Liver (tissue), 9 donors: ENCODE results near the gene KIF12. TPM values are rescaled to one million over a fixed set of nuclear protein-coding genes. Genes with fewer than 3 reads are reported as not detected.

Experiments
- DNase-seq: peaks from one replicate; pipeline ENCODE4 v3.0.0-alpha.2; 2017; ENCODE audit warnings: low spot score
- H3K27ac ChIP-seq, 2 donors: one replicate each; pipeline ENCODE4 v1.7.0; 2013; ENCODE audit warnings: inconsistent platforms in 2 of 2, low read length in 2 of 2, control low read depth in 1 of 2, low read depth in 1 of 2, mild to moderate bottlenecking in 1 of 2
- H3K27me3 ChIP-seq, 4 donors: one replicate each; pipeline versions ENCODE4 v1.6.1 to v1.7.0; 2013; ENCODE audit warnings: low read length in 3 of 4, inconsistent platforms in 1 of 4, mild to moderate bottlenecking in 1 of 4, moderate library complexity in 1 of 4; ENCODE audit not compliant: control insufficient read depth in 4 of 4, insufficient read depth in 4 of 4
- H3K36me3 ChIP-seq, 4 donors: one replicate each; pipeline versions ENCODE4 v1.6.1 to v1.7.0; 2013; ENCODE audit warnings: low read length in 3 of 4, mild to moderate bottlenecking in 3 of 4, low read depth in 1 of 4, moderate library complexity in 1 of 4; ENCODE audit not compliant: control insufficient read depth in 4 of 4, insufficient read depth in 3 of 4
- H3K4me1 ChIP-seq, 4 donors: one replicate each; pipeline versions ENCODE4 v1.6.1 to v1.7.0; 2013; ENCODE audit warnings: low read length in 3 of 4, mild to moderate bottlenecking in 3 of 4, moderate library complexity in 1 of 4; ENCODE audit not compliant: control insufficient read depth in 4 of 4, insufficient read depth in 4 of 4
- H3K4me3 ChIP-seq, 3 donors: one replicate each; pipeline versions ENCODE4 v1.6.1 to v1.7.0; 2013; ENCODE audit warnings: low read length in 3 of 3, control low read depth in 1 of 3, low read depth in 1 of 3, mild to moderate bottlenecking in 1 of 3
- H3K9ac ChIP-seq, 2 donors: one replicate each; pipeline ENCODE4 v1.7.0; 2013; ENCODE audit warnings: low read length in 2 of 2, mild to moderate bottlenecking in 2 of 2, moderate library complexity in 2 of 2, control low read depth in 1 of 2, low read depth in 1 of 2
- H3K9me3 ChIP-seq, 4 donors: one replicate each; pipeline versions ENCODE4 v1.6.1 to v1.7.0; 2013; ENCODE audit warnings: low read length in 3 of 4; ENCODE audit not compliant: control insufficient read depth in 4 of 4
- EGR1 ChIP-seq, 2 donors: IDR thresholded peaks; 2 replicates each; pipeline ENCODE4 v1.6.1; 2016 to 2018; ENCODE audit warnings: antibody characterized with exemption in 2 of 2, low read depth in 2 of 2
- FOXA1 ChIP-seq: IDR thresholded peaks from 2 replicates; pipeline ENCODE4 v1.6.1; 2016; ENCODE audit warnings: antibody characterized with exemption
- FOXA2 ChIP-seq: IDR thresholded peaks from 2 replicates; pipeline ENCODE4 v1.6.1; 2016; ENCODE audit warnings: antibody characterized with exemption
- GABPA ChIP-seq, 2 donors: IDR thresholded peaks in 1 of 2; conservative IDR thresholded peaks in 1 of 2; 2 replicates each; pipeline ENCODE4 v1.6.1; 2016; ENCODE audit warnings: antibody characterized with exemption in 2 of 2, mild to moderate bottlenecking in 1 of 2, moderate library complexity in 1 of 2
- HNF4A ChIP-seq, 2 donors: conservative IDR thresholded peaks; 2 replicates each; pipeline ENCODE4 v1.6.1; 2016; ENCODE audit warnings: antibody characterized with exemption in 2 of 2, mild to moderate bottlenecking in 2 of 2
- HNF4G ChIP-seq: IDR thresholded peaks from 2 replicates; pipeline ENCODE4 v1.6.1; 2016; ENCODE audit warnings: antibody characterized with exemption
- JUND ChIP-seq, 2 donors: IDR thresholded peaks; 2 replicates each; pipeline ENCODE4 v1.6.1; 2016; ENCODE audit warnings: antibody characterized with exemption in 2 of 2
- NR2F2 ChIP-seq: IDR thresholded peaks from 2 replicates; pipeline ENCODE4 v1.6.1; 2016; ENCODE audit warnings: antibody characterized with exemption
- RAD21 ChIP-seq, 2 donors: IDR thresholded peaks; 2 replicates each; pipeline ENCODE4 v1.6.1; 2016; ENCODE audit warnings: antibody characterized with exemption in 2 of 2, mild to moderate bottlenecking in 2 of 2
- RXRA ChIP-seq, 2 donors: IDR thresholded peaks; 2 replicates each; pipeline ENCODE4 v1.6.1; 2017 to 2018; ENCODE audit warnings: antibody characterized with exemption in 2 of 2, mild to moderate bottlenecking in 1 of 2
- SP1 ChIP-seq: IDR thresholded peaks from 2 replicates; pipeline ENCODE4 v1.6.1; 2018; ENCODE audit warnings: antibody characterized with exemption, mild to moderate bottlenecking
- TAF1 ChIP-seq: conservative IDR thresholded peaks from 2 replicates; pipeline ENCODE4 v1.6.1; 2016; ENCODE audit warnings: antibody characterized with exemption, mild to moderate bottlenecking
- YY1 ChIP-seq: IDR thresholded peaks from 2 replicates; pipeline ENCODE4 v1.6.1; 2016; ENCODE audit warnings: antibody characterized with exemption, mild to moderate bottlenecking
- WGBS: extraction: QIAGEN DNeasy Blood & Tissue Kit; methylation state at CpG from one replicate; pipeline ENCODE4 v1.1.7; 2013; 5-methylcytosine and 5-hydroxymethylcytosine counted together
- polyA plus RNA-seq, 2 donors: library from polyadenylated mRNA; stranded (reverse) in 1 of 2; unstranded in 1 of 2; fragments of 200-250 nt in 1 of 2; fragments of >200 nt in 1 of 2; fragmentation: Nextera tagmentation in 1 of 2; extraction: Ambion mirVana in 1 of 2; gene quantifications; one replicate each; pipeline versions ENCODE4 v1.2.1 to v1.2.3, GENCODE V29; 2013 to 2015
- total RNA-seq, 2 donors: library from RNA; depleted of rRNA; stranded (reverse); fragments of >200 nt; gene quantifications; one replicate each; pipeline ENCODE4 v1.2.3, GENCODE V29; 2014
- TF ChIP-seq, protein P1 (sequence below): IDR thresholded peaks from 2 replicates; pipeline ENCODE4 v1.6.1; 2016; ENCODE audit warnings: antibody characterized with exemption, mild to moderate bottlenecking
- TF ChIP-seq, protein P2 (sequence below): IDR thresholded peaks from 2 replicates; pipeline ENCODE4 v1.6.1; 2016; ENCODE audit warnings: antibody characterized with exemption
- TF ChIP-seq, protein P3 (sequence below): fragments of 150-350 bp; IDR thresholded peaks from 2 replicates; pipeline ENCODE4 v1.5.1; 2017; ENCODE audit warnings: improper control_type of control experiment, low read depth, low read length; ENCODE audit not compliant: missing input control
- TF ChIP-seq, protein P4 (sequence below): IDR thresholded peaks from 2 replicates; pipeline ENCODE4 v1.6.1; 2016; ENCODE audit warnings: antibody characterized with exemption
- TF ChIP-seq, protein P5 (sequence below): IDR thresholded peaks from 2 replicates; pipeline ENCODE4 v1.6.1; 2016; ENCODE audit warnings: antibody characterized with exemption
- donor health status: healthy.
- donor health status: healthy.
- donor health status: healthy.
- donor health status: healthy.
- donor health status: healthy.

KIF12 gene
- 10 to 100 TPM in 1 of 2 donors, 1 to 10 TPM in 1; 3.8 to 11.5 TPM for total RNA-seq
- polyA plus RNA-seq, result 10 to 100 TPM in 1 of 2 donors, 1 to 10 TPM in 1; 2.9 to 11.8 TPM

DNA sequence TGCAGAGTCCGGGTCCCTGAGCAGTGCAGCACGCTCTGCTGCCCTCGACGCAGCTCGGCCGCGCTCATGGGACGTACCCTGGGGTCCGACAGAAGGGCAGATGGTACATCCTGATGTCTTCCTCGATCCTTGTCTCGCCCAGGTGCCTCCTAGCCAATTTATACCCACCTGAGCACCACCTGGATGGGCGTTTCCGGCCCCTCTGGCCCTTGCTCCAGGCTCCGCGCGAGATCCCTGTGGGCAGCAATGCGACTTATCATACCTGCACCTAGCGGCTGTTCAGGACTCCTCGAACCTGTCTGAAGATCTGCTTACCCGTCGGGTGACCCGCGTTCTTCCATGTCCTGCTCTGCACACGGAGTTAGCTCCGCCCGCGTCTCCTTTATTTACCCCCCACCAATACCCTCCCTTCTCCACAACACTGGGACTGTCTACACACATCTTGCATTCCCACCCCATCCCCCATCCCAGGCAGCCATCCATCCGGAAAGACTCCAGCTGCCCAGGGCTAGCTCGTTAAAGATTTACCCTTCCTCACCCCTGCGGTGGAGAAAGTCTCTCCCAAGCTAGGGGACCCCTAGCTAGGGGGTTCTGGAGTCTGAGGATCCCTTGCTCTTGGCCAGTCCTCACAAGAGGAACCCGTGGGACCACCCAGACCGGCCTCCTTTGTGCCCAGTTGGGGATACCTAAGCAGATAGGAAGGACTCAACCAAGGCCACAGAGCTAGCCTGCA is at the start of gene KIF12:
KIF12 (minus strand) TSS at position 357 of the 733 bp plus-strand sequence; CDS start at position 341, 16 bp downstream.
- no peak within 1 kb of the TSS for H3K9ac ChIP-seq
- peak; percentile 70 for DNase-seq
- H3K27ac ChIP-seq, result peak within 1 kb of the TSS in 1 of 2 donors; percentile 13

More for the DNA sequence above, at the start of gene KIF12:
- H3K36me3 ChIP-seq, result peaks cover 0 to 4% (median 2%) of the 10 kb centered on the region in 4 donors
- peaks cover 0 to 2% (median 0%) of the 10 kb centered on the region in 4 donors for H3K27me3 ChIP-seq
- H3K4me3 ChIP-seq, result peak within 1 kb of the TSS in 2 of 3 donors; percentile 59 to 64
- peaks cover 9 to 29% (median 21%) of the 10 kb centered on the region in 4 donors for H3K4me1 ChIP-seq
- 12% methylated on average over 32 of the region's 32 CpGs for WGBS
- TF ChIP-seq FOXA2 (no peak), RAD21 (IDR thresholded peaks at IDR 0.05) (peak in 1 of 2 donors; percentile 14), FOXA1 (no peak), SP1 (peak; percentile 34), NR2F2 (no peak), JUND (IDR thresholded peaks at IDR 0.05) (no peak), EGR1 (IDR thresholded peaks at IDR 0.05; ENCODE audit: low read depth in 2 of 2) (no peak), HNF4A (conservative IDR thresholded peaks at IDR 0.05) (no peak), HNF4G (no peak), YY1 (no peak), RXRA (IDR thresholded peaks at IDR 0.05) (peak in 1 of 2 donors; percentile 15), TAF1 (no peak), GABPA (IDR thresholded peaks at IDR 0.05 in 1 of 2, conservative IDR thresholded peaks at IDR 0.05 in 1 of 2) (no peak)
- TF ChIP-seq, protein P1, sequence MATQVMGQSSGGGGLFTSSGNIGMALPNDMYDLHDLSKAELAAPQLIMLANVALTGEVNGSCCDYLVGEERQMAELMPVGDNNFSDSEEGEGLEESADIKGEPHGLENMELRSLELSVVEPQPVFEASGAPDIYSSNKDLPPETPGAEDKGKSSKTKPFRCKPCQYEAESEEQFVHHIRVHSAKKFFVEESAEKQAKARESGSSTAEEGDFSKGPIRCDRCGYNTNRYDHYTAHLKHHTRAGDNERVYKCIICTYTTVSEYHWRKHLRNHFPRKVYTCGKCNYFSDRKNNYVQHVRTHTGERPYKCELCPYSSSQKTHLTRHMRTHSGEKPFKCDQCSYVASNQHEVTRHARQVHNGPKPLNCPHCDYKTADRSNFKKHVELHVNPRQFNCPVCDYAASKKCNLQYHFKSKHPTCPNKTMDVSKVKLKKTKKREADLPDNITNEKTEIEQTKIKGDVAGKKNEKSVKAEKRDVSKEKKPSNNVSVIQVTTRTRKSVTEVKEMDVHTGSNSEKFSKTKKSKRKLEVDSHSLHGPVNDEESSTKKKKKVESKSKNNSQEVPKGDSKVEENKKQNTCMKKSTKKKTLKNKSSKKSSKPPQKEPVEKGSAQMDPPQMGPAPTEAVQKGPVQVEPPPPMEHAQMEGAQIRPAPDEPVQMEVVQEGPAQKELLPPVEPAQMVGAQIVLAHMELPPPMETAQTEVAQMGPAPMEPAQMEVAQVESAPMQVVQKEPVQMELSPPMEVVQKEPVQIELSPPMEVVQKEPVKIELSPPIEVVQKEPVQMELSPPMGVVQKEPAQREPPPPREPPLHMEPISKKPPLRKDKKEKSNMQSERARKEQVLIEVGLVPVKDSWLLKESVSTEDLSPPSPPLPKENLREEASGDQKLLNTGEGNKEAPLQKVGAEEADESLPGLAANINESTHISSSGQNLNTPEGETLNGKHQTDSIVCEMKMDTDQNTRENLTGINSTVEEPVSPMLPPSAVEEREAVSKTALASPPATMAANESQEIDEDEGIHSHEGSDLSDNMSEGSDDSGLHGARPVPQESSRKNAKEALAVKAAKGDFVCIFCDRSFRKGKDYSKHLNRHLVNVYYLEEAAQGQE, result no peak
- TF ChIP-seq, protein P2, sequence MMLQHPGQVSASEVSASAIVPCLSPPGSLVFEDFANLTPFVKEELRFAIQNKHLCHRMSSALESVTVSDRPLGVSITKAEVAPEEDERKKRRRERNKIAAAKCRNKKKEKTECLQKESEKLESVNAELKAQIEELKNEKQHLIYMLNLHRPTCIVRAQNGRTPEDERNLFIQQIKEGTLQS, result no peak
- TF ChIP-seq, protein P3, sequence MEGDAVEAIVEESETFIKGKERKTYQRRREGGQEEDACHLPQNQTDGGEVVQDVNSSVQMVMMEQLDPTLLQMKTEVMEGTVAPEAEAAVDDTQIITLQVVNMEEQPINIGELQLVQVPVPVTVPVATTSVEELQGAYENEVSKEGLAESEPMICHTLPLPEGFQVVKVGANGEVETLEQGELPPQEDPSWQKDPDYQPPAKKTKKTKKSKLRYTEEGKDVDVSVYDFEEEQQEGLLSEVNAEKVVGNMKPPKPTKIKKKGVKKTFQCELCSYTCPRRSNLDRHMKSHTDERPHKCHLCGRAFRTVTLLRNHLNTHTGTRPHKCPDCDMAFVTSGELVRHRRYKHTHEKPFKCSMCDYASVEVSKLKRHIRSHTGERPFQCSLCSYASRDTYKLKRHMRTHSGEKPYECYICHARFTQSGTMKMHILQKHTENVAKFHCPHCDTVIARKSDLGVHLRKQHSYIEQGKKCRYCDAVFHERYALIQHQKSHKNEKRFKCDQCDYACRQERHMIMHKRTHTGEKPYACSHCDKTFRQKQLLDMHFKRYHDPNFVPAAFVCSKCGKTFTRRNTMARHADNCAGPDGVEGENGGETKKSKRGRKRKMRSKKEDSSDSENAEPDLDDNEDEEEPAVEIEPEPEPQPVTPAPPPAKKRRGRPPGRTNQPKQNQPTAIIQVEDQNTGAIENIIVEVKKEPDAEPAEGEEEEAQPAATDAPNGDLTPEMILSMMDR, result no peak
- TF ChIP-seq, protein P4, sequence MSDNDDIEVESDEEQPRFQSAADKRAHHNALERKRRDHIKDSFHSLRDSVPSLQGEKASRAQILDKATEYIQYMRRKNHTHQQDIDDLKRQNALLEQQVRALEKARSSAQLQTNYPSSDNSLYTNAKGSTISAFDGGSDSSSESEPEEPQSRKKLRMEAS, result no peak
- TF ChIP-seq, protein P5, sequence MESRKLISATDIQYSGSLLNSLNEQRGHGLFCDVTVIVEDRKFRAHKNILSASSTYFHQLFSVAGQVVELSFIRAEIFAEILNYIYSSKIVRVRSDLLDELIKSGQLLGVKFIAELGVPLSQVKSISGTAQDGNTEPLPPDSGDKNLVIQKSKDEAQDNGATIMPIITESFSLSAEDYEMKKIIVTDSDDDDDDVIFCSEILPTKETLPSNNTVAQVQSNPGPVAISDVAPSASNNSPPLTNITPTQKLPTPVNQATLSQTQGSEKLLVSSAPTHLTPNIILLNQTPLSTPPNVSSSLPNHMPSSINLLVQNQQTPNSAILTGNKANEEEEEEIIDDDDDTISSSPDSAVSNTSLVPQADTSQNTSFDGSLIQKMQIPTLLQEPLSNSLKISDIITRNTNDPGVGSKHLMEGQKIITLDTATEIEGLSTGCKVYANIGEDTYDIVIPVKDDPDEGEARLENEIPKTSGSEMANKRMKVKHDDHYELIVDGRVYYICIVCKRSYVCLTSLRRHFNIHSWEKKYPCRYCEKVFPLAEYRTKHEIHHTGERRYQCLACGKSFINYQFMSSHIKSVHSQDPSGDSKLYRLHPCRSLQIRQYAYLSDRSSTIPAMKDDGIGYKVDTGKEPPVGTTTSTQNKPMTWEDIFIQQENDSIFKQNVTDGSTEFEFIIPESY, result no peak
- peaks cover 0 to 4% (median 0%) of the 10 kb centered on the region in 4 donors for H3K9me3 ChIP-seq
